Astrocyte of the cerebellum (primary cell): ENCODE measurements around the gene RASSF10.

Experiments used
- DNase-seq: peaks from one replicate; pipeline ENCODE4 v3.0.0-alpha.2; 2011; ENCODE audit warnings: low read depth
- H3K4me3 ChIP-seq: 2 replicates; pipeline ENCODE4 v1.5.1; 2011; ENCODE audit warnings: mild to moderate bottlenecking, low read depth, low read length, moderate library complexity
- CTCF ChIP-seq: IDR thresholded peaks from 2 replicates; pipeline ENCODE4 v1.5.1; 2012; ENCODE audit warnings: low read length, low read depth, moderate library complexity, mild to moderate bottlenecking; ENCODE audit errors: missing control alignments
- in situ Hi-C: cut with HindIII; loops from 2 replicates; pipeline ENCODE4 v1.10.0; 2017; ENCODE audit warnings: low sequenced_read_pairs

The RASSF10 gene

GRCh38 chr11:12990162-12990480, 19.0 kb upstream of the RASSF10 start:
- H3K4me3 ChIP-seq = no peak overlapping the region
- no peak for DNase-seq
- TF ChIP-seq CTCF = no peak
- in situ Hi-C loops = loop anchor here (25.0 kb wide), 1 partner anchor 172 kb away; no protein-coding TSS in a partner anchor

GRCh38 chr11:12991426-12991825, 17.7 kb upstream of the RASSF10 start:
- no peak for TF ChIP-seq CTCF
- no peak overlapping the region for H3K4me3 ChIP-seq
- no peak for DNase-seq
- in situ Hi-C loops = loop anchor here (25.0 kb wide), 1 partner anchor 171 kb away; no protein-coding TSS in a partner anchor

- TF ChIP-seq CTCF = no peak
- in situ Hi-C loops = loop anchor here (25.0 kb wide), 1 partner anchor 169 kb away; no protein-coding TSS in a partner anchor
- H3K4me3 ChIP-seq = no peak overlapping the region
- DNase-seq = no peak
Observed at GRCh38 chr11:12993626-12994025, 15.5 kb upstream of the RASSF10 start.

GRCh38 chr11:12994476-12994875, 14.6 kb upstream of the RASSF10 start:
- no peak for TF ChIP-seq CTCF
- H3K4me3 ChIP-seq = no peak overlapping the region
- DNase-seq = no peak
- in situ Hi-C loops = loop anchor here (25.0 kb wide), 1 partner anchor 168 kb away; no protein-coding TSS in a partner anchor

GRCh38 chr11:12995188-12995587, 13.9 kb upstream of the RASSF10 start:
- DNase-seq = peak; percentile 59
- H3K4me3 ChIP-seq = no peak overlapping the region
- in situ Hi-C loops = loop anchor here (25.0 kb wide), 1 partner anchor 167 kb away; no protein-coding TSS in a partner anchor
- TF ChIP-seq CTCF = no peak

GRCh38 chr11:12995823-12996222, 13.3 kb upstream of the RASSF10 start:
- no peak overlapping the region for H3K4me3 ChIP-seq
- in situ Hi-C loops = loop anchor here (25.0 kb wide), 1 partner anchor 166 kb away; no protein-coding TSS in a partner anchor
- DNase-seq = no peak
- TF ChIP-seq CTCF = no peak
